ENCODE measurements around the gene TMEM30A.

TMEM30A gene

GRCh38 chr6:75318900-75319299 lies 34.3 kb upstream of the TMEM30A start:
- no peak for TF ChIP-seq CTCF (IDR thresholded peaks at IDR 0.05; ENCODE audit: control insufficient read depth, extremely low read depth, insufficient read depth)
- DNase-seq (ENCODE audit: low read depth) = no peak
- no peak overlapping the region for H3K4me3 ChIP-seq (ENCODE audit: low read depth, low read length)

- no peak for DNase-seq (ENCODE audit: low read depth)
- no peak overlapping the region for H3K4me3 ChIP-seq (ENCODE audit: low read depth, low read length)
- TF ChIP-seq CTCF (IDR thresholded peaks at IDR 0.05; ENCODE audit: control insufficient read depth, extremely low read depth, insufficient read depth) = no peak
Measured at GRCh38 chr6:75317503-75318206, 33.1 kb upstream of the TMEM30A start.

- H3K4me3 ChIP-seq (ENCODE audit: low read depth, low read length) = no peak overlapping the region
- no peak for DNase-seq (ENCODE audit: low read depth)
- TF ChIP-seq CTCF (IDR thresholded peaks at IDR 0.05; ENCODE audit: control insufficient read depth, extremely low read depth, insufficient read depth) = no peak
Measured at GRCh38 chr6:75315978-75316377, 31.4 kb upstream of the TMEM30A start.

GRCh38 chr6:75308250-75308988 lies 23.8 kb upstream of the TMEM30A start:
- TF ChIP-seq CTCF (IDR thresholded peaks at IDR 0.05; ENCODE audit: control insufficient read depth, extremely low read depth, insufficient read depth) = no peak
- H3K4me3 ChIP-seq (ENCODE audit: low read depth, low read length) = no peak overlapping the region
- no peak for DNase-seq (ENCODE audit: low read depth)

- DNase-seq (ENCODE audit: low read depth) = no peak
- H3K4me3 ChIP-seq (ENCODE audit: low read depth, low read length) = no peak overlapping the region
- no peak for TF ChIP-seq CTCF (IDR thresholded peaks at IDR 0.05; ENCODE audit: control insufficient read depth, extremely low read depth, insufficient read depth)
Measured at GRCh38 chr6:75307364-75308004, 22.9 kb upstream of the TMEM30A start.

- TF ChIP-seq CTCF (IDR thresholded peaks at IDR 0.05; ENCODE audit: control insufficient read depth, extremely low read depth, insufficient read depth) = no peak
- H3K4me3 ChIP-seq (ENCODE audit: low read depth, low read length) = no peak overlapping the region
- DNase-seq (ENCODE audit: low read depth) = peak; percentile 59
Measured at GRCh38 chr6:75306064-75306463, 21.5 kb upstream of the TMEM30A start.

Data from LNCaP clone FGC (cell line).